SU-DHL-6 (cell line): ENCODE measurements around the gene RFLNA.

Experiments used
- H2AFZ ChIP-seq: fragments of 200-600 bp; sonication (generic); 2 replicates; pipeline ENCODE4 v1.6.1; 2014; ENCODE audit warnings: low read depth, mild to moderate bottlenecking, moderate library complexity, mixed read lengths, antibody characterized with exemption, low read length; ENCODE audit not compliant: severe bottlenecking
- H3F3A ChIP-seq: fragments of 200-600 bp; shearing (Covaris generic); 2 replicates; pipeline ENCODE4 v1.6.0; 2016; ENCODE audit warnings: antibody characterized with exemption, mild to moderate bottlenecking; ENCODE audit not compliant: insufficient read depth
- H3K27ac ChIP-seq: fragments of 200-600 bp; sonication (generic); 2 replicates; pipeline ENCODE4 v1.5.1; 2016; ENCODE audit warnings: low read depth, mild to moderate bottlenecking, low read length, moderate library complexity, mixed read lengths
- H3K27me3 ChIP-seq: fragments of 200-600 bp; sonication (generic), shearing (Covaris generic); 2 replicates; pipeline ENCODE4 v1.6.0; 2014; ENCODE audit warnings: mild to moderate bottlenecking, low read length
- H3K36me3 ChIP-seq: fragments of 200-600 bp; sonication (generic); 2 replicates; pipeline ENCODE4 v1.6.1; 2014; ENCODE audit warnings: mild to moderate bottlenecking, low read length, mixed read lengths
- H3K4me2 ChIP-seq: fragments of 300-600, 200-600 bp; shearing (Covaris generic), sonication (generic); 2 replicates; pipeline ENCODE4 v1.6.0; 2014; ENCODE audit warnings: low read length, low read depth, mild to moderate bottlenecking; ENCODE audit not compliant: poor library complexity, severe bottlenecking
- H3K4me3 ChIP-seq: fragments of 200-600 bp; sonication (generic); 2 replicates; pipeline ENCODE4 v1.5.1; 2014; ENCODE audit warnings: antibody characterized with exemption, low read length, mild to moderate bottlenecking, mixed read lengths; ENCODE audit not compliant: insufficient read depth, poor library complexity, severe bottlenecking
- H3K79me2 ChIP-seq: fragments of 200-600 bp; sonication (generic); 2 replicates; pipeline ENCODE4 v1.6.1; 2014; ENCODE audit warnings: mild to moderate bottlenecking, low read length, moderate library complexity; ENCODE audit not compliant: insufficient read depth
- H3K9ac ChIP-seq: fragments of 200-600 bp; sonication (generic); 2 replicates; pipeline ENCODE4 v1.7.0; 2014; ENCODE audit warnings: mild to moderate bottlenecking, low read length
- H3K9me2 ChIP-seq: fragments of 200-600 bp; sonication (generic); replicated peaks from 2 replicates; pipeline ENCODE4 v1.6.1; 2014; ENCODE audit warnings: low read length; ENCODE audit not compliant: insufficient read depth
- H3K9me3 ChIP-seq: fragments of 200-600 bp; sonication (generic); 2 replicates; pipeline ENCODE4 v1.6.1; 2014; ENCODE audit warnings: low read length, mixed read lengths; ENCODE audit not compliant: insufficient read depth
- H4K20me1 ChIP-seq: fragments of 200-600 bp; sonication (generic); 2 replicates; pipeline ENCODE4 v1.6.1; 2014; ENCODE audit warnings: low read depth, mild to moderate bottlenecking, antibody characterized with exemption, low read length, moderate library complexity, mixed read lengths
- EZH2phosphoT487 ChIP-seq: fragments of 200-600 bp; sonication (generic), shearing (Covaris generic); conservative IDR thresholded peaks from 2 replicates; pipeline ENCODE4 v1.6.1; 2018; ENCODE audit warnings: mild to moderate bottlenecking, antibody characterized with exemption, low read length, moderate library complexity, mixed read lengths
- TF ChIP-seq, protein P1 (sequence below): fragments of 200-600 bp; sonication (generic); IDR thresholded peaks from one replicate; pipeline ENCODE4 v1.5.1; 2017; ENCODE audit warnings: antibody characterized with exemption, mild to moderate bottlenecking, low read length, moderate library complexity; ENCODE audit not compliant: insufficient read depth, poor library complexity, severe bottlenecking

The RFLNA gene

GRCh38 chr12:124312601-124313000 is 17.7 kb downstream of the RFLNA start:
- TF ChIP-seq, protein P1, sequence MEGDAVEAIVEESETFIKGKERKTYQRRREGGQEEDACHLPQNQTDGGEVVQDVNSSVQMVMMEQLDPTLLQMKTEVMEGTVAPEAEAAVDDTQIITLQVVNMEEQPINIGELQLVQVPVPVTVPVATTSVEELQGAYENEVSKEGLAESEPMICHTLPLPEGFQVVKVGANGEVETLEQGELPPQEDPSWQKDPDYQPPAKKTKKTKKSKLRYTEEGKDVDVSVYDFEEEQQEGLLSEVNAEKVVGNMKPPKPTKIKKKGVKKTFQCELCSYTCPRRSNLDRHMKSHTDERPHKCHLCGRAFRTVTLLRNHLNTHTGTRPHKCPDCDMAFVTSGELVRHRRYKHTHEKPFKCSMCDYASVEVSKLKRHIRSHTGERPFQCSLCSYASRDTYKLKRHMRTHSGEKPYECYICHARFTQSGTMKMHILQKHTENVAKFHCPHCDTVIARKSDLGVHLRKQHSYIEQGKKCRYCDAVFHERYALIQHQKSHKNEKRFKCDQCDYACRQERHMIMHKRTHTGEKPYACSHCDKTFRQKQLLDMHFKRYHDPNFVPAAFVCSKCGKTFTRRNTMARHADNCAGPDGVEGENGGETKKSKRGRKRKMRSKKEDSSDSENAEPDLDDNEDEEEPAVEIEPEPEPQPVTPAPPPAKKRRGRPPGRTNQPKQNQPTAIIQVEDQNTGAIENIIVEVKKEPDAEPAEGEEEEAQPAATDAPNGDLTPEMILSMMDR: no peak
- TF ChIP-seq EZH2phosphoT487: no peak

DNA sequence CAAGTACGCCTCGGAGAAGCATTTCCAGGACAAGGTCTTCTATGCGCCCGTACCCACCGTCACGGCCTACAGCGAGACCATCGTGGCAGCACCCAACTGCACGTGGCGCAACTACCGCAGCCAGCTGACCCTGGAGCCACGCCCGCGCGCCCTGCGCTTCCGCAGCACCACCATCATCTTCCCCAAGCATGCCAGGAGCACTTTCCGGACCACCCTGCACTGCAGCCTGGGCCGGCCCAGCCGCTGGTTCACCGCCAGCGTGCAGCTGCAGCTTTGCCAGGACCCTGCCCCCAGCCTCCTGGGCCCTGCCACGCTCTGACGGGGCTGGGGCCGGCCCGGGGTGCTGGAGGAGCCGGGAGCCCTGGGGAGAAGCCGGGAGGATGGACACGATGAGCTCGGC is 19.3 kb downstream of the RFLNA start:
- Histone ChIP-seq H3K9ac (no peak overlapping the region), H3K9me3 (no peaks in the 10 kb centered on the region)

More at GRCh38 chr12:124312601-124313000, 17.7 kb downstream of the RFLNA start:
- Histone ChIP-seq H3K36me3 (no peaks in the 10 kb centered on the region), H3K4me3 (no peak overlapping the region), H3K4me2 (no peak overlapping the region), H4K20me1 (no peaks in the 10 kb centered on the region), H3K9me2 (no peaks in the 10 kb centered on the region), H3F3A (no peaks in the 10 kb centered on the region), H3K27ac (no peak overlapping the region), H3K9ac (no peak overlapping the region), H2AFZ (no peak overlapping the region), H3K9me3 (no peaks in the 10 kb centered on the region), H3K79me2 (no peaks in the 10 kb centered on the region), H3K27me3 (no peaks in the 10 kb centered on the region)

DNA sequence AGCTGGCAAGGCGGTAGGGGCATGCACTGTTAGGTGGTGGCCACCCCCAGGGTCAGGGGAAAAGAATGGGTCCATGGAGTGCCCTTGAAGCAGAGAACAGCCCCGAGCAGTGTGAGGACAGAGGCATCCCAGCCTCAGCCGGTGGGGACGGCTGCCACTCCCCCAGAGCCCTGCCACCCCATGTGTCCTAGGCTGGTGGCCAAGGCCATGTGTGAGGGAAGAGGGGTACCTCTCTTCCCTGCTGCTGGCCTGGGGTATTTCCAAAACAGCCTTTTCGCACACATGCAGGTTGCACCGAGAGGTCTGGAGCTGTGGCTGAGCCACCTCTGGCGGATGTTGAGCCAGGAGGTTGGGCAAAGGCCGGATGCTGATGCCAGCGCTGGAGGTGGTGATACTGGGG is 19.9 kb downstream of the RFLNA start:
- no peak overlapping the region for H3K27ac ChIP-seq
- H3K9ac ChIP-seq: no peak overlapping the region
- H3F3A ChIP-seq: no peaks in the 10 kb centered on the region
- H3K79me2 ChIP-seq: no peaks in the 10 kb centered on the region
- H4K20me1 ChIP-seq: no peaks in the 10 kb centered on the region
- H3K9me2 ChIP-seq: no peaks in the 10 kb centered on the region
- H3K9me3 ChIP-seq: no peaks in the 10 kb centered on the region
- H3K27me3 ChIP-seq: no peaks in the 10 kb centered on the region
- H3K4me2 ChIP-seq: no peak overlapping the region
- no peak for TF ChIP-seq EZH2phosphoT487
- TF ChIP-seq, protein P1: no peak
- H3K4me3 ChIP-seq: no peak overlapping the region
- no peak overlapping the region for H2AFZ ChIP-seq
- no peaks in the 10 kb centered on the region for H3K36me3 ChIP-seq

More for the DNA sequence above, 19.3 kb downstream of the RFLNA start:
- H3K4me2 ChIP-seq: no peak overlapping the region
- H3K4me3 ChIP-seq: no peak overlapping the region
- no peak for TF ChIP-seq EZH2phosphoT487
- TF ChIP-seq, protein P1: no peak
- no peaks in the 10 kb centered on the region for H3K36me3 ChIP-seq
- no peaks in the 10 kb centered on the region for H3K27me3 ChIP-seq
- H2AFZ ChIP-seq: no peak overlapping the region
- H3K9me2 ChIP-seq: no peaks in the 10 kb centered on the region
- H3F3A ChIP-seq: no peaks in the 10 kb centered on the region
- no peaks in the 10 kb centered on the region for H3K79me2 ChIP-seq
- no peaks in the 10 kb centered on the region for H4K20me1 ChIP-seq
- no peak overlapping the region for H3K27ac ChIP-seq
